Neural cell (in vitro differentiated cells): ENCODE data around the gene CACNB2. TPM values are rescaled to one million over a fixed set of nuclear protein-coding genes. Genes with fewer than 3 reads are reported as not detected.

ENCODE experiments used
- H2AFZ ChIP-seq: fragments of 200-600, 300-800 bp; sonication (generic), shearing (Covaris generic); 2 replicates; pipeline ENCODE4 v1.6.0; 2014; ENCODE audit warnings: low read depth, mild to moderate bottlenecking, antibody characterized with exemption, low read length, moderate library complexity
- H3F3A ChIP-seq: fragments of 200-600 bp; shearing (Covaris generic); 2 replicates; pipeline ENCODE4 v1.6.1; 2016; ENCODE audit warnings: mild to moderate bottlenecking, moderate library complexity, mixed read lengths, antibody characterized with exemption, low read length; ENCODE audit not compliant: insufficient read depth, poor library complexity, severe bottlenecking
- H3K27ac ChIP-seq: fragments of 200-600, 300-800 bp; sonication (generic), shearing (Covaris generic); 2 replicates; pipeline ENCODE4 v1.5.1; 2014; ENCODE audit warnings: mild to moderate bottlenecking, low read length, moderate library complexity
- H3K27me3 ChIP-seq: fragments of 300-800, 200-600 bp; sonication (generic), shearing (Covaris generic); 2 replicates; pipeline ENCODE4 v1.6.0; 2014; ENCODE audit warnings: mild to moderate bottlenecking, low read depth, low read length, moderate library complexity; ENCODE audit not compliant: insufficient read depth
- H3K36me3 ChIP-seq: fragments of 300-800, 200-600 bp; sonication (generic), shearing (Covaris generic); 2 replicates; pipeline ENCODE4 v1.5.1; 2014; ENCODE audit warnings: mild to moderate bottlenecking, antibody characterized with exemption, low read length, moderate library complexity; ENCODE audit not compliant: insufficient read depth
- H3K4me2 ChIP-seq: fragments of 300-800, 200-600 bp; sonication (generic), shearing (Covaris generic); 2 replicates; pipeline ENCODE4 v1.6.0; 2014; ENCODE audit warnings: mild to moderate bottlenecking, low read length
- H3K4me3 ChIP-seq: fragments of 300-800, 200-600 bp; sonication (generic), shearing (Covaris generic); 2 replicates; pipeline ENCODE4 v1.5.1; 2014; ENCODE audit warnings: mild to moderate bottlenecking, low read length, moderate library complexity
- H3K79me2 ChIP-seq: fragments of 200-600 bp; shearing (Covaris generic); replicated peaks from 2 replicates; pipeline ENCODE4 v1.6.0; 2014; ENCODE audit warnings: mild to moderate bottlenecking, low read length, moderate library complexity; ENCODE audit not compliant: insufficient read depth
- H3K9ac ChIP-seq: fragments of 300-800, 200-600 bp; sonication (generic), shearing (Covaris generic); 2 replicates; pipeline ENCODE4 v1.6.1; 2016; ENCODE audit warnings: mild to moderate bottlenecking, low read length, mixed read lengths
- H3K9me2 ChIP-seq: fragments of 200-600 bp; shearing (Covaris generic); 2 replicates; pipeline ENCODE4 v1.6.1; 2016; ENCODE audit warnings: mild to moderate bottlenecking, low read length, mixed read lengths; ENCODE audit not compliant: insufficient read depth
- H3K9me3 ChIP-seq: fragments of 200-600, 300-800 bp; sonication (generic), shearing (Covaris generic); 2 replicates; pipeline ENCODE4 v1.6.1; 2016; ENCODE audit warnings: mild to moderate bottlenecking, mixed run types, low read length, moderate library complexity, mixed read lengths
- H4K20me1 ChIP-seq: fragments of 200-600 bp; shearing (Covaris generic); 2 replicates; pipeline ENCODE4 v1.6.1; 2016; ENCODE audit warnings: mild to moderate bottlenecking, mixed run types; ENCODE audit not compliant: insufficient read depth
- CTCF ChIP-seq: fragments of 450-650 bp; IDR thresholded peaks from 2 replicates; pipeline ENCODE4 v1.5.1; 2014; ENCODE audit warnings: antibody characterized with exemption, mild to moderate bottlenecking, moderate library complexity; ENCODE audit not compliant: poor library complexity, severe bottlenecking
- EP300 ChIP-seq: fragments of 450-650 bp; conservative IDR thresholded peaks from 2 replicates; pipeline ENCODE4 v1.6.1; 2014; ENCODE audit warnings: antibody characterized with exemption, mild to moderate bottlenecking, moderate library complexity; ENCODE audit not compliant: poor library complexity, severe bottlenecking
- EZH2 ChIP-seq: fragments of 200-600, 300-800 bp; shearing (Covaris generic), sonication (generic); IDR thresholded peaks from 2 replicates; pipeline ENCODE4 v1.6.1; 2014; ENCODE audit warnings: antibody characterized with exemption, low read length, borderline replicate concordance, mild to moderate bottlenecking; ENCODE audit not compliant: insufficient read depth, poor library complexity, severe bottlenecking
- MXI1 ChIP-seq: fragments of 450-650 bp; conservative IDR thresholded peaks from 2 replicates; pipeline ENCODE4 v1.6.1; 2014; ENCODE audit warnings: antibody characterized with exemption, mild to moderate bottlenecking; ENCODE audit not compliant: poor library complexity, severe bottlenecking
- POLR2AphosphoS5 ChIP-seq: IDR thresholded peaks from 2 replicates; pipeline ENCODE4 v1.6.1; 2012
- RAD21 ChIP-seq: fragments of 450-650 bp; conservative IDR thresholded peaks from 2 replicates; pipeline ENCODE4 v1.6.1; 2014; ENCODE audit warnings: antibody characterized with exemption, mild to moderate bottlenecking, moderate library complexity
- REST ChIP-seq: IDR thresholded peaks from 2 replicates; pipeline ENCODE4 v1.6.1; 2012; ENCODE audit warnings: borderline replicate concordance
- SMC3 ChIP-seq: fragments of 450-650 bp; conservative IDR thresholded peaks from 2 replicates; pipeline ENCODE4 v1.6.1; 2014; ENCODE audit warnings: antibody characterized with exemption, mild to moderate bottlenecking, moderate library complexity; ENCODE audit not compliant: poor library complexity
- TAF1 ChIP-seq: IDR thresholded peaks from 2 replicates; pipeline ENCODE4 v1.6.1; 2012; ENCODE audit warnings: low read depth
- polyA plus RNA-seq: library from polyadenylated mRNA; depleted of rRNA; stranded (reverse); fragments of >200 nt; gene quantifications from 2 replicates; pipeline ENCODE4 v1.2.3, GENCODE V29; 2014

The CACNB2 gene
- polyA plus RNA-seq, 1 donor from 2014 or later = 14.3 TPM

GRCh38 chr10:18113881-18114280, 26.3 kb upstream of the CACNB2 start:
- no peak for TF ChIP-seq SMC3
- no peak for TF ChIP-seq CTCF
- TF ChIP-seq POLR2AphosphoS5 = no peak
- no peak for TF ChIP-seq MXI1
- no peak for TF ChIP-seq EP300
- TF ChIP-seq TAF1 = no peak
- TF ChIP-seq EZH2 = no peak
- no peak for TF ChIP-seq REST
- no peak for TF ChIP-seq RAD21
- H3K36me3 ChIP-seq = no peaks in the 10 kb centered on the region
- no peak overlapping the region for H3K4me2 ChIP-seq
- no peaks in the 10 kb centered on the region for H3K9me2 ChIP-seq
- H3K4me3 ChIP-seq = no peak overlapping the region
- H3K79me2 ChIP-seq = no peaks in the 10 kb centered on the region
- H3K27me3 ChIP-seq = no peaks in the 10 kb centered on the region
- H3K9me3 ChIP-seq = no peaks in the 10 kb centered on the region
- no peaks in the 10 kb centered on the region for H4K20me1 ChIP-seq
- no peak overlapping the region for H2AFZ ChIP-seq
- H3F3A ChIP-seq = no peaks in the 10 kb centered on the region
- H3K9ac ChIP-seq = no peak overlapping the region
- no peak overlapping the region for H3K27ac ChIP-seq

- TF ChIP-seq REST = no peak
- TF ChIP-seq EP300 = no peak
- TF ChIP-seq POLR2AphosphoS5 = no peak
- no peak for TF ChIP-seq MXI1
- TF ChIP-seq SMC3 = no peak
- TF ChIP-seq TAF1 = no peak
- no peak for TF ChIP-seq RAD21
- no peak for TF ChIP-seq EZH2
- TF ChIP-seq CTCF = no peak
- H3K36me3 ChIP-seq = no peaks in the 10 kb centered on the region
These were observed 22.9 kb upstream of the CACNB2 start for GRCh38 chr10:18117276-18117675.

More at GRCh38 chr10:18117276-18117675, 22.9 kb upstream of the CACNB2 start:
- H3K4me2 ChIP-seq = no peak overlapping the region
- H3F3A ChIP-seq = no peaks in the 10 kb centered on the region
- H3K9me3 ChIP-seq = no peaks in the 10 kb centered on the region
- no peak overlapping the region for H3K27ac ChIP-seq
- H3K79me2 ChIP-seq = no peaks in the 10 kb centered on the region
- no peak overlapping the region for H3K9ac ChIP-seq
- no peaks in the 10 kb centered on the region for H3K27me3 ChIP-seq
- no peaks in the 10 kb centered on the region for H4K20me1 ChIP-seq
- H3K9me2 ChIP-seq = no peaks in the 10 kb centered on the region
- H2AFZ ChIP-seq = no peak overlapping the region
- H3K4me3 ChIP-seq = no peak overlapping the region
